Stomach (tissue), 9 donors: ENCODE results near the gene TRAF7. TPM values are rescaled to one million over a fixed set of nuclear protein-coding genes. Genes with fewer than 3 reads are reported as not detected.
"Not testable (repeated sequence)": the region's sequence is repeated elsewhere in the genome, so short reads cannot be mapped to it uniquely, and the experiment has no call there.

Experiments used
- DNase-seq, 2 donors: peaks; one replicate each; pipeline versions ENCODE4 v3.0.0 to v3.0.0-alpha.2; 2013 to 2019
- H3K27ac ChIP-seq, 5 donors: fragments of 200-600 bp in 4 of 5; sonication (generic) in 4 of 5; one replicate each; pipeline ENCODE4 v1.5.1; 2013 to 2019; ENCODE audit warnings: mild to moderate bottlenecking in 1 of 5, moderate library complexity in 1 of 5
- H3K27me3 ChIP-seq, 3 donors: fragments of 200-600 bp; sonication (generic); one replicate each; pipeline ENCODE4 v1.5.1; 2017 to 2019; ENCODE audit warnings: mixed run types in 1 of 3
- H3K36me3 ChIP-seq, 4 donors: fragments of 200-600 bp; sonication (generic); 1 replicate in 3 of 4; 2 replicates in 1 of 4; pipeline ENCODE4 v1.5.1; 2016 to 2019
- H3K4me1 ChIP-seq, 4 donors: fragments of 200-600 bp; sonication (generic); one replicate each; pipeline ENCODE4 v1.5.1; 2016 to 2019
- H3K4me3 ChIP-seq, 4 donors: fragments of 200-600 bp; sonication (generic) in 3 of 4; one replicate each; pipeline ENCODE4 v1.5.1; 2016 to 2019; ENCODE audit warnings: mild to moderate bottlenecking in 1 of 4
- H3K9me3 ChIP-seq, 4 donors: fragments of 200-600 bp; sonication (generic); one replicate each; pipeline ENCODE4 v1.5.1; 2016 to 2019
- CTCF ChIP-seq, 7 experiments: fragments of 450-650 bp in 4 of 7; fragments of 200-600 bp in 3 of 7; sonication (generic) in 3 of 7; IDR thresholded peaks; one replicate each; pipeline ENCODE4 v1.5.1; 2016 to 2019; ENCODE audit warnings: antibody characterized with exemption in 7 of 7, control low read depth in 2 of 7, mild to moderate bottlenecking in 1 of 7
- EP300 ChIP-seq: sonication (generic); formaldehyde crosslinking; IDR thresholded peaks from one replicate; pipeline ENCODE4 v1.6.1; 2017; ENCODE audit warnings: antibody characterized with exemption
- POLR2A ChIP-seq, 4 donors: fragments of 450-650 bp; IDR thresholded peaks; one replicate each; pipeline ENCODE4 v1.6.1; 2016; ENCODE audit warnings: antibody characterized with exemption in 4 of 4, control low read depth in 2 of 4, mild to moderate bottlenecking in 1 of 4, moderate library complexity in 1 of 4
- POLR2AphosphoS5 ChIP-seq, 3 donors: sonication (generic); formaldehyde crosslinking; IDR thresholded peaks; one replicate each; pipeline ENCODE4 v1.6.1; 2016; ENCODE audit warnings: antibody characterized with exemption in 3 of 3
- WGBS, 5 donors: extraction: QIAGEN DNeasy Blood & Tissue Kit in 3 of 5; methylation state at CpG; one replicate each; pipeline versions ENCODE4 v1.1.5 to v1.1.7; 2013 to 2018; 5-methylcytosine and 5-hydroxymethylcytosine counted together
- intact Hi-C: fragments of 100-400 bp; cut with DNase I; formaldehyde crosslinking; loops from one replicate; pipeline ENCODE4 v1.15.1; 2023; ENCODE audit warnings: low total_unique reads
- polyA plus RNA-seq, 3 donors: library from polyadenylated mRNA; stranded (reverse); fragments of 200-250 nt; gene quantifications; one replicate each; pipeline ENCODE4 v1.2.3, GENCODE V29; 2013
- total RNA-seq, 5 donors: library from RNA; depleted of rRNA; stranded (reverse); fragments of >200 nt; gene quantifications; one replicate each; pipeline versions ENCODE4 v1.1.0 to v1.2.3, GENCODE V29; 2014 to 2016
- donor health status: healthy with polysubstance abuse.
- donor health status: Bipolar disorder and iron deficiency.
- donor health status: healthy.

TRAF7 gene
- total and polyA plus RNA-seq, 8 donors = 20.9 to 204 (median 38.5) TPM

GRCh38 chr16:2121325-2121724 is 34.3 kb upstream of the TRAF7 start:
- H3K27ac ChIP-seq = peak overlapping the region in 3 of 5 donors; percentile 92 to 96 (median 94)
- peaks cover 32 to 85% (median 62%) of the 10 kb centered on the region in 4 donors for H3K4me1 ChIP-seq
- H3K27me3 ChIP-seq, H3K36me3 ChIP-seq, intact Hi-C loops, H3K9me3 ChIP-seq: not testable (repeated sequence)
- TF ChIP-seq CTCF (IDR thresholded peaks at IDR 0.05) = peak in 1 of 7 experiments; percentile 16
- 28 to 53% (median 44%) methylated on average over 5 to 9 of the region's 9 CpGs for WGBS, 5 donors
- H3K4me3 ChIP-seq = peak overlapping the region in 2 of 4 donors; percentile 14 to 35
- peak; percentile 52 to 68 for DNase-seq

- 52 to 70% (median 65%) methylated on average over 11 to 19 of the region's 19 CpGs for WGBS, 5 donors
- peaks cover 37 to 85% (median 62%) of the 10 kb centered on the region in 4 donors for H3K4me1 ChIP-seq
- H3K4me3 ChIP-seq = peak overlapping the region in 2 of 4 donors; percentile 14 to 35
- H3K27ac ChIP-seq = peak overlapping the region in 4 of 5 donors; percentile 46 to 96 (median 93)
- H3K27me3 ChIP-seq = no peaks in the 10 kb centered on the region
- intact Hi-C loops = no loop called here
- H3K9me3 ChIP-seq = no peaks in the 10 kb centered on the region
- H3K36me3 ChIP-seq = peaks cover 0 to 6% (median 0%) of the 10 kb centered on the region in 4 donors
- TF ChIP-seq POLR2AphosphoS5 (IDR thresholded peaks at IDR 0.05) (no peak), POLR2A (IDR thresholded peaks at IDR 0.05) (no peak), EP300 (no peak), CTCF (IDR thresholded peaks at IDR 0.05) (no peak)
- peak in 1 of 2 donors; percentile 24 for DNase-seq
Observed at GRCh38 chr16:2121853-2122252, 33.7 kb upstream of the TRAF7 start.

- 84 to 89% (median 88%) methylated on average over 10 to 17 of the region's 17 CpGs for WGBS, 5 donors
Observed at GRCh38 chr16:2122429-2122828, 33.2 kb upstream of the TRAF7 start.

GRCh38 chr16:2122934-2123683 is 32.5 kb upstream of the TRAF7 start:
- H3K9me3 ChIP-seq, intact Hi-C loops, H3K4me3 ChIP-seq, DNase-seq, H3K36me3 ChIP-seq, H3K27me3 ChIP-seq: not testable (repeated sequence)
- Histone ChIP-seq H3K27ac (peak overlapping the region in 4 of 5 donors; percentile 90 to 96 (median 93)), H3K4me1 (peaks cover 38 to 83% (median 63%) of the 10 kb centered on the region in 4 donors)
- 67 to 82% (median 76%) methylated on average over 7 to 21 of the region's 26 CpGs for WGBS, 5 donors

More at GRCh38 chr16:2122429-2122828, 33.2 kb upstream of the TRAF7 start:
- Histone ChIP-seq H3K27me3 (no peaks in the 10 kb centered on the region), H3K9me3 (no peaks in the 10 kb centered on the region), H3K27ac (peak overlapping the region; percentile 10 to 96 (median 92)), H3K36me3 (peaks cover 0 to under 1% (median 0%) of the 10 kb centered on the region in 4 donors), H3K4me3 (peak overlapping the region in 1 of 4 donors; percentile 11), H3K4me1 (peaks cover 38 to 85% (median 62%) of the 10 kb centered on the region in 4 donors)
- TF ChIP-seq EP300 (no peak), POLR2AphosphoS5 (IDR thresholded peaks at IDR 0.05) (no peak), CTCF (IDR thresholded peaks at IDR 0.05) (no peak), POLR2A (IDR thresholded peaks at IDR 0.05) (no peak)
- no peak for DNase-seq
- intact Hi-C loops = no loop called here

- 5 to 44% (median 39%) methylated on average over 4 to 25 of the region's 27 CpGs for WGBS, 5 donors
- Histone ChIP-seq H3K4me1 (peaks cover 43 to 85% (median 69%) of the 10 kb centered on the region in 4 donors), H3K27ac (peak overlapping the region; percentile 81 to 96 (median 92)), H3K4me3 (peak overlapping the region; percentile 19 to 37 (median 34))
- intact Hi-C loops, H3K27me3 ChIP-seq, H3K36me3 ChIP-seq, H3K9me3 ChIP-seq: not testable (repeated sequence)
- peak in 1 of 2 donors; percentile 67 for DNase-seq
Observed at GRCh38 chr16:2123706-2124376, 31.7 kb upstream of the TRAF7 start.

- peaks cover 44 to 88% (median 70%) of the 10 kb centered on the region in 4 donors for H3K4me1 ChIP-seq
- DNase-seq, intact Hi-C loops, H3K36me3 ChIP-seq, H3K9me3 ChIP-seq, H3K27me3 ChIP-seq: not testable (repeated sequence)
- peak overlapping the region; percentile 81 to 96 (median 92) for H3K27ac ChIP-seq
- peak overlapping the region; percentile 19 to 37 (median 34) for H3K4me3 ChIP-seq
- 10 to 38% (median 28%) methylated on average over 4 to 11 of the region's 11 CpGs; no CpG with 5 or more reads in 1 of the 5 donors for WGBS, 5 donors
Observed at GRCh38 chr16:2124377-2124693, 31.2 kb upstream of the TRAF7 start.
